ENCODE measurements around the gene PAX1. TPM values are rescaled to one million over a fixed set of nuclear protein-coding genes. Genes with fewer than 3 reads are reported as not detected.

The PAX1 gene
- total and polyA plus RNA-seq, 9 of the 15 experiments (the other 6 are each of a cell fraction or from before 2014, with no cell fraction given), result not detected

DNA sequence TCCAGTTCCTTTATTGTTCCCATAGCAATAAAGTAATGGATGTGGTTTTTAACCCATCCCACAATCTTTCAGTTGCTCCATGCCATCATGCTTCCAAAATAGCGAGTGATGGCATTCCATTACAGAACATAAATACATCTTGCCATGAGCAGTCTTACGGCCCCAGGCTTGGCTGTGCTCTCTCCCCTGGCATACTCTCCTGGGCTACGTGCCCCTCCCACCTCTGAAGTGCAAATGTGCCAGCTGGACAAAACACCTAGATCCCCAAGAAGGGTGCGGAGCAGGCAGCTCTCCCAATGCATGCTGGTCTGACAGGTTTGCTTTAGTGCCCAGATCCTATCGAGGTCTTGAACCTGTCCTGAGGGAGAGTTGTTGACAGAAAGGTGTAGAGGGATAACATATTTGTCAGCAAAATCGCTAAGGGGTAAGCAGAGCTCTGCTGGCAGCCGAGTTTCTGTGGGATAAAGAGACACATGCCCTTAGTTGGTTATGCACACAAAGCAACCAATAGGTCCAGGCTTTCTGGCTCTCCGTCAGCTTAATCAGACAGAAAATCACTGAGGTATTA is 43.9 kb upstream of the PAX1 start:
- WGBS (ENCODE audit: insufficient coverage, low coverage, missing lambda C conversion rate), result 15% methylated on average over 7 of the region's 8 CpGs
- POLR2A ChIA-PET, result interaction anchor here (0.6 kb wide), 2 partner anchors 574 to 1659 kb away, joined by 3 read pairs; no protein-coding TSS in a partner anchor
- CTCF ChIA-PET (ENCODE audit: low intra/inter-chr PET ratio), result no interaction called here
- TF ChIP-seq ZNF57 (CRISPR knock-in tag; IDR thresholded peaks at IDR 0.05), result no peak
- TF ChIP-seq ZNF41 (CRISPR knock-in tag; conservative IDR thresholded peaks at IDR 0.05), result no peak
- no peak for TF ChIP-seq EWSR1 (IDR thresholded peaks at IDR 0.05; ENCODE audit: borderline replicate concordance, low read depth, partially characterized antibody)
- no peak for TF ChIP-seq HSF4 (CRISPR knock-in tag; IDR thresholded peaks at IDR 0.05; ENCODE audit: borderline replicate concordance)
- no peak for TF ChIP-seq NR2C1 (IDR thresholded peaks at IDR 0.05)
- TF ChIP-seq NR2C1 (tag; IDR thresholded peaks at IDR 0.05), result no peak
- no peak for TF ChIP-seq ATF1 (CRISPR knock-in tag; IDR thresholded peaks at IDR 0.05)
- no peak for TF ChIP-seq ATF1 (tag; IDR thresholded peaks at IDR 0.05)
- TF ChIP-seq ZNF274 (IDR thresholded peaks at IDR 0.05; ENCODE audit: borderline replicate concordance, low read depth, low read length), result no peak
- TF ChIP-seq, protein P1, sequence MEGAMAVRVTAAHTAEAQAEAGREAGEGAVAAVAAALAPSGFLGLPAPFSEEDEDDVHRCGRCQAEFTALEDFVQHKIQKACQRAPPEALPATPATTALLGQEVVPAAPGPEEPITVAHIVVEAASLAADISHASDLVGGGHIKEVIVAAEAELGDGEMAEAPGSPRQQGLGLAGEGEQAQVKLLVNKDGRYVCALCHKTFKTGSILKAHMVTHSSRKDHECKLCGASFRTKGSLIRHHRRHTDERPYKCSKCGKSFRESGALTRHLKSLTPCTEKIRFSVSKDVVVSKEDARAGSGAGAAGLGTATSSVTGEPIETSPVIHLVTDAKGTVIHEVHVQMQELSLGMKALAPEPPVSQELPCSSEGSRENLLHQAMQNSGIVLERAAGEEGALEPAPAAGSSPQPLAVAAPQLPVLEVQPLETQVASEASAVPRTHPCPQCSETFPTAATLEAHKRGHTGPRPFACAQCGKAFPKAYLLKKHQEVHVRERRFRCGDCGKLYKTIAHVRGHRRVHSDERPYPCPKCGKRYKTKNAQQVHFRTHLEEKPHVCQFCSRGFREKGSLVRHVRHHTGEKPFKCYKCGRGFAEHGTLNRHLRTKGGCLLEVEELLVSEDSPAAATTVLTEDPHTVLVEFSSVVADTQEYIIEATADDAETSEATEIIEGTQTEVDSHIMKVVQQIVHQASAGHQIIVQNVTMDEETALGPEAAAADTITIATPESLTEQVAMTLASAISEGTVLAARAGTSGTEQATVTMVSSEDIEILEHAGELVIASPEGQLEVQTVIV (CRISPR knock-in tag; IDR thresholded peaks at IDR 0.05; ENCODE audit: borderline replicate concordance), result no peak
- TF ChIP-seq ZNF133 (CRISPR knock-in tag; IDR thresholded peaks at IDR 0.05), result no peak
- TF ChIP-seq THRB (CRISPR knock-in tag; conservative IDR thresholded peaks at IDR 0.05), result no peak
- Histone ChIP-seq H3K4me2 (ENCODE audit: insufficient read depth, low read length) (no peak overlapping the region), H2AFZ (ENCODE audit: low read depth, low read length) (no peak overlapping the region; the same call in 1 of the 2 replicates), H3K36me3 (ENCODE audit: control insufficient read depth, insufficient read depth, low read length) (no peaks in the 10 kb centered on the region), H3K4me3 (no peak overlapping the region), H3K79me2 (ENCODE audit: control insufficient read depth, insufficient read depth, low read length) (no peaks in the 10 kb centered on the region), H3K9me3 (replicated peaks; ENCODE audit: control insufficient read depth, insufficient read depth, low read depth, low read length) (no peaks in the 10 kb centered on the region), H3K27me3 (ENCODE audit: control insufficient read depth in 2 of 2, insufficient read depth in 2 of 2, low read length in 2 of 2) (no peaks in the 10 kb centered on the region), H3K9me1 (ENCODE audit: control insufficient read depth, insufficient read depth, low read length) (no peaks in the 10 kb centered on the region), H3K4me1 (replicated peaks in 1 of 2; ENCODE audit: control insufficient read depth in 2 of 2, insufficient read depth in 2 of 2, low read length in 2 of 2) (peaks cover 0 to 2% of the 10 kb centered on the region in 2 experiments; a peak in 2 of 5 replicates), H3K9ac (ENCODE audit: insufficient read depth in 1 of 2, low read depth in 2 of 2, low read length in 2 of 2) (no peak overlapping the region), H3K27ac (ENCODE audit: extremely low read depth, low read depth, low read length) (no peak overlapping the region), H4K20me1 (replicated peaks; ENCODE audit: control insufficient read depth, insufficient read depth, low read length) (no peaks in the 10 kb centered on the region)
- in situ Hi-C loops (cut with MboI), result no loop called here
- no peak for ATAC-seq
- FAIRE-seq, result no peak
- BruUV-seq (replicated peaks), result no TSS peak
- DNase-seq (ENCODE audit: extremely low read depth in 1 of 4, low spot score in 3 of 4), result no peak
- intact Hi-C loops (cut with micrococcal nuclease), result no loop called here
